Endothelial cell (in vitro differentiated cells): ENCODE measurements around the gene CFAP410. TPM values are rescaled to one million over a fixed set of nuclear protein-coding genes. Genes with fewer than 3 reads are reported as not detected.

Source experiments
- DNase-seq: peaks from one replicate; pipeline ENCODE4 v3.0.0; 2021; ENCODE audit warnings: low spot score
- H3K27ac Mint-ChIP-seq: one replicate; pipeline ENCODE4 v1.8.0; 2021; ENCODE audit warnings: mixed read lengths, inconsistent platforms; ENCODE audit not compliant: unreplicated experiment
- H3K27me3 Mint-ChIP-seq: one replicate; pipeline ENCODE4 v1.8.0; 2021; ENCODE audit warnings: mild to moderate bottlenecking, moderate library complexity, mixed read lengths, inconsistent platforms; ENCODE audit not compliant: unreplicated experiment
- H3K36me3 Mint-ChIP-seq: one replicate; pipeline ENCODE4 v1.8.0; 2021; ENCODE audit warnings: mild to moderate bottlenecking, low read depth, mixed read lengths, inconsistent platforms; ENCODE audit not compliant: unreplicated experiment
- H3K4me1 Mint-ChIP-seq: one replicate; pipeline ENCODE4 v1.8.0; 2021; ENCODE audit warnings: mild to moderate bottlenecking, mixed read lengths, inconsistent platforms; ENCODE audit not compliant: unreplicated experiment
- H3K4me3 Mint-ChIP-seq: one replicate; pipeline ENCODE4 v1.8.0; 2021; ENCODE audit warnings: mild to moderate bottlenecking, mixed read lengths, inconsistent platforms; ENCODE audit not compliant: unreplicated experiment
- H3K9me3 Mint-ChIP-seq: one replicate; pipeline ENCODE4 v1.8.0; 2021; ENCODE audit warnings: mixed read lengths, inconsistent platforms; ENCODE audit not compliant: unreplicated experiment
- total RNA-seq: library from RNA; stranded (reverse); fragmentation: NEBNext Ultra II Directional; extraction: Animal tissue kit (Norgen Biotek cat#: 25700); gene quantifications from one replicate; pipeline ENCODE4 v1.2.1, GENCODE V29; 2021; ENCODE audit not compliant: unreplicated experiment
- TF ChIP-seq, protein P1 (sequence below): fragments of 200-600 bp; sonication (generic); IDR thresholded peaks from one replicate; pipeline ENCODE4 v1.5.0; 2021; ENCODE audit warnings: antibody characterized with exemption; ENCODE audit not compliant: unreplicated experiment

CFAP410 gene
- total RNA-seq, 1 donor from 2014 or later = 12.2 TPM

- peaks cover 9% of the 10 kb centered on the region for H3K4me1 Mint-ChIP-seq
- H3K4me3 Mint-ChIP-seq = no peak overlapping the region
- TF ChIP-seq, protein P1, sequence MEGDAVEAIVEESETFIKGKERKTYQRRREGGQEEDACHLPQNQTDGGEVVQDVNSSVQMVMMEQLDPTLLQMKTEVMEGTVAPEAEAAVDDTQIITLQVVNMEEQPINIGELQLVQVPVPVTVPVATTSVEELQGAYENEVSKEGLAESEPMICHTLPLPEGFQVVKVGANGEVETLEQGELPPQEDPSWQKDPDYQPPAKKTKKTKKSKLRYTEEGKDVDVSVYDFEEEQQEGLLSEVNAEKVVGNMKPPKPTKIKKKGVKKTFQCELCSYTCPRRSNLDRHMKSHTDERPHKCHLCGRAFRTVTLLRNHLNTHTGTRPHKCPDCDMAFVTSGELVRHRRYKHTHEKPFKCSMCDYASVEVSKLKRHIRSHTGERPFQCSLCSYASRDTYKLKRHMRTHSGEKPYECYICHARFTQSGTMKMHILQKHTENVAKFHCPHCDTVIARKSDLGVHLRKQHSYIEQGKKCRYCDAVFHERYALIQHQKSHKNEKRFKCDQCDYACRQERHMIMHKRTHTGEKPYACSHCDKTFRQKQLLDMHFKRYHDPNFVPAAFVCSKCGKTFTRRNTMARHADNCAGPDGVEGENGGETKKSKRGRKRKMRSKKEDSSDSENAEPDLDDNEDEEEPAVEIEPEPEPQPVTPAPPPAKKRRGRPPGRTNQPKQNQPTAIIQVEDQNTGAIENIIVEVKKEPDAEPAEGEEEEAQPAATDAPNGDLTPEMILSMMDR = no peak
- H3K9me3 Mint-ChIP-seq = no peaks in the 10 kb centered on the region
- H3K36me3 Mint-ChIP-seq = no peaks in the 10 kb centered on the region
- H3K27ac Mint-ChIP-seq = no peak overlapping the region
- peaks cover 5% of the 10 kb centered on the region for H3K27me3 Mint-ChIP-seq
- no peak for DNase-seq
Measured at GRCh38 chr21:44301141-44301540, 38.0 kb downstream of the CFAP410 start.

DNA sequence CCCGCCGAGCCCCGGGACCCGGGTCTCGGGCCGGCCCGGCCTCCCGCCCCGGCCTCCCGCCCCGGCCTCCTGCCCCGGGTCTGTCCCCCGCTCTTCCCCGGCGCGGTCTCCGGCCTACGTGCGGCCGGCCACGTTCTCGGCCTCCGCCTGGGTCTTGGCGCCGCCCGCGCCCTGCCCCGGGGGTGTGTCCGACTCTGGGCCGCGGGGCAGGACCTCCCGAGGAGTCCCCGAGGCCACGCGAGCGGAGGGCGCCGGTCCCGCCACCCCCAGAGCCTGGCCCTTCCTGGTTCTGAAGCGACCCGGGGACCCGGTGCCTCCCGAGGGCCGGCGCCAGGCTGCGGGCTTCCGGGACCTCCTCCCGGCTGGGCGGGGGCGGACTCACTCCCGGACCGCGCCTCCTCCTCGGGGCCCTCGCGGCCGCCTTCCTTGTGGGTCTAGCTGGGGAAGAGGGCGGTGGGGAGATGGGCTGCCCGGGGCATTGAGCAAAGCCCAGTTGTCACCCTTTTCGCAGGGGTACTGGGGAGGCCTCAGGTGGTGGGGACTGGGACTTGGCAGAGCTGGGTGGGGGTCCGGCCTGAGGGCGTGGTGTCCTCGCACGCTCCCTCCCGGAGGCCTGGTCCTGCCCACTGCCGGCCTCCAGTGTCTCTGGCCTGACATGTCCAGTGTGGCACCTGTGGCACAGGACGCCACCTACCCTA lies 38.8 kb downstream of the CFAP410 start:
- Mint-ChIP-seq H3K27me3 (peaks cover 5% of the 10 kb centered on the region), H3K36me3 (no peaks in the 10 kb centered on the region), H3K27ac (no peak overlapping the region), H3K9me3 (no peaks in the 10 kb centered on the region), H3K4me1 (peaks cover 9% of the 10 kb centered on the region), H3K4me3 (peak overlapping the region; percentile 73)
- TF ChIP-seq, protein P1 = no peak
- peak; percentile 57 for DNase-seq

- TF ChIP-seq, protein P1 = no peak
- peak; percentile 67 for DNase-seq
- Mint-ChIP-seq H3K36me3 (no peaks in the 10 kb centered on the region), H3K4me3 (peak within 1 kb of the TSS; percentile 88), H3K4me1 (peaks cover 4% of the 10 kb centered on the region), H3K27me3 (peaks cover 1% of the 10 kb centered on the region), H3K27ac (no peak within 1 kb of the TSS), H3K9me3 (no peaks in the 10 kb centered on the region)
Measured at GRCh38 chr21:44299458-44300261, 39.5 kb downstream of the CFAP410 start, which contains the start of gene PFKL. TSS of gene PFKL (plus strand) at chr21:44300053. CDS start at chr21:44300106, 53 bp downstream.

GRCh38 chr21:44299085-44299457 lies 40.1 kb downstream of the CFAP410 start:
- peaks cover 4% of the 10 kb centered on the region for H3K4me1 Mint-ChIP-seq
- H3K27ac Mint-ChIP-seq = no peak overlapping the region
- TF ChIP-seq, protein P1 = no peak
- H3K27me3 Mint-ChIP-seq = peaks cover 1% of the 10 kb centered on the region
- H3K4me3 Mint-ChIP-seq = peak overlapping the region; percentile 88
- H3K36me3 Mint-ChIP-seq = no peaks in the 10 kb centered on the region
- H3K9me3 Mint-ChIP-seq = no peaks in the 10 kb centered on the region
- DNase-seq = no peak

- no peaks in the 10 kb centered on the region for H3K9me3 Mint-ChIP-seq
- no peak for DNase-seq
- TF ChIP-seq, protein P1 = no peak
- H3K27me3 Mint-ChIP-seq = peaks cover under 1% of the 10 kb centered on the region
- no peak overlapping the region for H3K4me3 Mint-ChIP-seq
- H3K4me1 Mint-ChIP-seq = peaks cover under 1% of the 10 kb centered on the region
- H3K36me3 Mint-ChIP-seq = no peaks in the 10 kb centered on the region
- no peak overlapping the region for H3K27ac Mint-ChIP-seq
Measured at GRCh38 chr21:44298301-44298700, 40.9 kb downstream of the CFAP410 start.
